Upper lobe of left lung (tissue), 6 donors: ENCODE results near the gene MVB12B. TPM values are rescaled to one million over a fixed set of nuclear protein-coding genes. Genes with fewer than 3 reads are reported as not detected.
"Not testable (repeated sequence)": the region's sequence is repeated elsewhere in the genome, so short reads cannot be mapped to it uniquely, and the experiment has no call there.

Source experiments
- ATAC-seq, 2 donors: fragments of 200-7000 bp; cut with Tn5 transposase; one replicate each; pipeline ENCODE4 v1.9.1; 2022; ENCODE audit warnings: mild to moderate bottlenecking in 2 of 2, moderate library complexity in 2 of 2; ENCODE audit not compliant: low FRiP score in 2 of 2
- DNase-seq, 2 donors: peaks; one replicate each; pipeline ENCODE4 v3.0.0-alpha.2; 2019 to 2020
- H3K27ac ChIP-seq, 4 donors: fragments of 200-600 bp; sonication (generic); one replicate each; pipeline ENCODE4 v1.5.1; 2016 to 2019
- H3K27me3 ChIP-seq, 4 donors: fragments of 200-600 bp; sonication (generic); one replicate each; pipeline ENCODE4 v1.5.1; 2017 to 2019
- H3K36me3 ChIP-seq, 4 donors: fragments of 200-600 bp; sonication (generic); one replicate each; pipeline ENCODE4 v1.5.1; 2016 to 2019
- H3K4me1 ChIP-seq, 4 donors: fragments of 200-600 bp; sonication (generic); one replicate each; pipeline ENCODE4 v1.5.1; 2018 to 2019
- H3K4me3 ChIP-seq, 4 donors: fragments of 200-600 bp; sonication (generic); one replicate each; pipeline ENCODE4 v1.5.1; 2017 to 2019; ENCODE audit warnings: mild to moderate bottlenecking in 2 of 4, moderate library complexity in 1 of 4
- H3K9me3 ChIP-seq, 4 donors: fragments of 200-600 bp; sonication (generic); one replicate each; pipeline ENCODE4 v1.5.1; 2018 to 2019
- EP300 ChIP-seq, 4 donors: sonication (generic); formaldehyde crosslinking; IDR thresholded peaks; one replicate each; pipeline ENCODE4 v1.5.1; 2017; ENCODE audit warnings: antibody characterized with exemption in 4 of 4, control low read depth in 2 of 4
- POLR2A ChIP-seq, 4 donors: fragments of 450-650 bp; IDR thresholded peaks; one replicate each; pipeline ENCODE4 v1.5.1; 2016 to 2017; ENCODE audit warnings: antibody characterized with exemption in 4 of 4, mild to moderate bottlenecking in 2 of 4
- POLR2AphosphoS5 ChIP-seq, 2 donors: sonication (generic); formaldehyde crosslinking; IDR thresholded peaks; one replicate each; pipeline ENCODE4 v1.5.1; 2017; ENCODE audit warnings: antibody characterized with exemption in 2 of 2
- WGBS, 2 donors: methylation state at CpG; one replicate each; pipeline ENCODE4 v1.1.5; 2017 to 2018; 5-methylcytosine and 5-hydroxymethylcytosine counted together
- small RNA-seq, 4 donors: library from RNA; depleted of rRNA; stranded (forward); fragments of <200 nt; gene quantifications; one replicate each; pipeline ENCODE3, GENCODE V24; 2016
- total RNA-seq, 6 donors: library from RNA; depleted of rRNA in 4 of 6; stranded (reverse); fragments of >200 nt in 4 of 6; gene quantifications; one replicate each; pipeline versions ENCODE4 v1.1.0 to v1.2.1, GENCODE V29; 2016 to 2021
- TF ChIP-seq, protein P1 (sequence below), 6 experiments: fragments of 450-650 bp in 4 of 6; fragments of 200-600 bp in 2 of 6; sonication (generic) in 2 of 6; IDR thresholded peaks; one replicate each; pipeline ENCODE4 v1.5.1; 2016 to 2019; ENCODE audit warnings: antibody characterized with exemption in 6 of 6
- donor health status: DM: no; HTN: no; CAD: no; lungs with moderate emphysema.
- donor health status: DM: no; HTN: yes; CAD: no; lungs with severe emphysema.

MVB12B gene
- total RNA-seq, 6 donors from 2014 or later, result 36.7 to 60.7 (median 41.0) TPM

GRCh38 chr9:126550891-126551351 lies 224.3 kb downstream of the MVB12B start:
- no peak for ATAC-seq
- Histone ChIP-seq H3K9me3 (no peaks in the 10 kb centered on the region), H3K36me3 (no peaks in the 10 kb centered on the region), H3K27me3 (no peaks in the 10 kb centered on the region), H3K4me3 (no peak overlapping the region), H3K4me1 (no peaks in the 10 kb centered on the region), H3K27ac (no peak overlapping the region)
- 81 to 85% methylated on average over 13 to 15 of the region's 15 CpGs for WGBS, 2 donors
- no peak for DNase-seq
- TF ChIP-seq POLR2AphosphoS5 (IDR thresholded peaks at IDR 0.05), result no peak
- TF ChIP-seq, protein P1, sequence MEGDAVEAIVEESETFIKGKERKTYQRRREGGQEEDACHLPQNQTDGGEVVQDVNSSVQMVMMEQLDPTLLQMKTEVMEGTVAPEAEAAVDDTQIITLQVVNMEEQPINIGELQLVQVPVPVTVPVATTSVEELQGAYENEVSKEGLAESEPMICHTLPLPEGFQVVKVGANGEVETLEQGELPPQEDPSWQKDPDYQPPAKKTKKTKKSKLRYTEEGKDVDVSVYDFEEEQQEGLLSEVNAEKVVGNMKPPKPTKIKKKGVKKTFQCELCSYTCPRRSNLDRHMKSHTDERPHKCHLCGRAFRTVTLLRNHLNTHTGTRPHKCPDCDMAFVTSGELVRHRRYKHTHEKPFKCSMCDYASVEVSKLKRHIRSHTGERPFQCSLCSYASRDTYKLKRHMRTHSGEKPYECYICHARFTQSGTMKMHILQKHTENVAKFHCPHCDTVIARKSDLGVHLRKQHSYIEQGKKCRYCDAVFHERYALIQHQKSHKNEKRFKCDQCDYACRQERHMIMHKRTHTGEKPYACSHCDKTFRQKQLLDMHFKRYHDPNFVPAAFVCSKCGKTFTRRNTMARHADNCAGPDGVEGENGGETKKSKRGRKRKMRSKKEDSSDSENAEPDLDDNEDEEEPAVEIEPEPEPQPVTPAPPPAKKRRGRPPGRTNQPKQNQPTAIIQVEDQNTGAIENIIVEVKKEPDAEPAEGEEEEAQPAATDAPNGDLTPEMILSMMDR (IDR thresholded peaks at IDR 0.05), result no peak
- no peak for TF ChIP-seq POLR2A (IDR thresholded peaks at IDR 0.05)
- TF ChIP-seq EP300 (IDR thresholded peaks at IDR 0.05), result no peak

DNA sequence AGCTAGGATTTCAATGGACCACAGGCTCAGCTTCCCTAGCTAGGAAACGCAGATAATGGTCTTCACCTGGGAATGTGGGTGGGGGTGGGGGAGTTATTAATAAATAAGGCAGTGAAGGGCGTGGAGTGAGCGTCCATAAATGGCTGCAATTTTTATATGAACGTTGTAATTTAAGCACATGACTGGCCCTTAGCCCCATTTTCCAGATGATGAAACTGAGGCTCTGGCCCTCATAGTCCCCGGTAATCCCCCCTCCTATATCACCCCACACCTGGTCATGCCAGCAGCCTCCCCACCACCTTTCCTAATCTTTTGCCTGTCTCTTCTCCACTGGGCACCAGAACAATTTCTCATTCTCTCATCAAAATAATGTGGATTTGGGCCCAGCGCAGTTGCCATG lies 225.2 kb downstream of the MVB12B start:
- Histone ChIP-seq H3K27me3 (no peaks in the 10 kb centered on the region), H3K36me3 (no peaks in the 10 kb centered on the region), H3K27ac (no peak overlapping the region), H3K9me3 (no peaks in the 10 kb centered on the region), H3K4me3 (no peak overlapping the region), H3K4me1 (no peaks in the 10 kb centered on the region)
- ATAC-seq (no peak), DNase-seq (no peak)
- TF ChIP-seq POLR2AphosphoS5 (IDR thresholded peaks at IDR 0.05) (no peak), EP300 (IDR thresholded peaks at IDR 0.05) (no peak), POLR2A (IDR thresholded peaks at IDR 0.05) (no peak)
- TF ChIP-seq, protein P1 (IDR thresholded peaks at IDR 0.05), result no peak
- WGBS, 2 donors, result 92% methylated on average over 6 of the region's 6 CpGs

DNA sequence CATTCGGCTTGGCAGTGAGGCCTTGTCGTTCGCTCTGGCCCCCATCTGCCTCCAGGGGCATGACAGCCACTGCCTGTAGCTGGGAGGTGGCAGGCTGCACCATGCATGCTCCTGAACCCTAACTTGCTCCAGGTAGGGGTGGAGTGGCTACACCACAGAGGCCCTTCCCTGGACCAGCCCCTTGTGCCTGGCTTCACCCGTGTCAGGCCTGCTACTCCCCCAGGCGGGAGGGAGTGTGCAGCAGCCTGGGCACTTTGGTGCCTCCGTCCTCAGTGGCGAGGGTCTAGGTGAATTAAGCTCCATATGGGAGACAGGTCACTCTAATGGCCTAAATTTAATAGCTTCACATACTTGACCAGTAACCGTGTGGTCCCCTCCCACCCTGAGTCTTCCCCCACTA lies 227.7 kb downstream of the MVB12B start:
- 91 to 94% methylated on average over 5 to 8 of the region's 8 CpGs for WGBS, 2 donors
- TF ChIP-seq POLR2AphosphoS5 (IDR thresholded peaks at IDR 0.05), result no peak
- no peak for TF ChIP-seq EP300 (IDR thresholded peaks at IDR 0.05)
- no peak for TF ChIP-seq POLR2A (IDR thresholded peaks at IDR 0.05)
- TF ChIP-seq, protein P1 (IDR thresholded peaks at IDR 0.05), result no peak
- no peak overlapping the region for H3K4me3 ChIP-seq
- no peaks in the 10 kb centered on the region for H3K27me3 ChIP-seq
- no peaks in the 10 kb centered on the region for H3K9me3 ChIP-seq
- H3K36me3 ChIP-seq, result no peaks in the 10 kb centered on the region
- ATAC-seq, result no peak
- H3K27ac ChIP-seq, result no peak overlapping the region
- DNase-seq, result no peak
- no peaks in the 10 kb centered on the region for H3K4me1 ChIP-seq

DNA sequence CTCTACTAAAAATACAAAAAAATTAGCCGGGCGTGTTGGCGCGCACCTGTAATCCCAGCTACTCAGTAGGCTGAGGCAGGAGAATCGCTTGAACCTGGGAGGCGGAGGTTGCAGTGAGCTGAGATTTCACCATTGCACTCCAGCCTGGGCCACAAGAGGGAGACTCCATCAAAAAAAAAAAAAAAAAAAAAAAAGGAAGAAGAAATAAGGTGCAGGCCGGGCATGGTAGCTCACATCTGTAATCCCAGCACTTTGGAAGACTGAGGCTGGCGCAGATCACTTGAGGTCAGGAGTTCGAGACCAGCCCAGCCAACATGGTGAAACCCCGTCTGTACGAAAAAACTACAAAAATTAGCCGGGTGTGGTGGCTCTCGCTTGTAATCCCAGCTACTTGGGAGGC lies 228.8 kb downstream of the MVB12B start:
- not testable (repeated sequence) for ATAC-seq, H3K4me3 ChIP-seq, H3K27ac ChIP-seq, H3K27me3 ChIP-seq, H3K36me3 ChIP-seq, H3K4me1 ChIP-seq, H3K9me3 ChIP-seq, DNase-seq
- WGBS, 2 donors, result 81 to 84% methylated on average over 13 of the region's 13 CpGs

Small RNAs within 50 kb of the gene (small RNA-seq; reads per million reads assigned to genes)
- 0 reads per million in 4 donors for gene RF00108
